ENCODE data around the gene GAA.
"Not testable (repeated sequence)": the region's sequence is repeated elsewhere in the genome, so short reads cannot be mapped to it uniquely, and the experiment has no call there.

DNA sequence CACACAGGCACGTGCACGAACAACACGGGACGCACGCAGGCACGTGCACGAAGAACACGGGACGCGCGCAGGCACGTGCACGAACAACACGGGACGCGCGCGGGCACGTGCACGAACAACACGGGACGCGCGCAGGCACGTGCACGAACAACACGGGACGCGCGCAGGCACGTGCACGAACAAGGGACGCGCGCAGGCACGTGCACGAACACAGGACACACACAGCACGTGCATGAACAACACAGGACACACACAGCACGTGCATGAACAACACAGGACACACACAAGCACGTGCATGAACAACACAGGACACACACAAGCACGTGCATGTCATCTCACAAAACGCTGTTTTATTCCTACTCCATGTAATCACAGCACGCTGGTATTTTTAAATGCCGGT, 11.2 kb upstream of the GAA start:
- TF ChIP-seq, protein P1, sequence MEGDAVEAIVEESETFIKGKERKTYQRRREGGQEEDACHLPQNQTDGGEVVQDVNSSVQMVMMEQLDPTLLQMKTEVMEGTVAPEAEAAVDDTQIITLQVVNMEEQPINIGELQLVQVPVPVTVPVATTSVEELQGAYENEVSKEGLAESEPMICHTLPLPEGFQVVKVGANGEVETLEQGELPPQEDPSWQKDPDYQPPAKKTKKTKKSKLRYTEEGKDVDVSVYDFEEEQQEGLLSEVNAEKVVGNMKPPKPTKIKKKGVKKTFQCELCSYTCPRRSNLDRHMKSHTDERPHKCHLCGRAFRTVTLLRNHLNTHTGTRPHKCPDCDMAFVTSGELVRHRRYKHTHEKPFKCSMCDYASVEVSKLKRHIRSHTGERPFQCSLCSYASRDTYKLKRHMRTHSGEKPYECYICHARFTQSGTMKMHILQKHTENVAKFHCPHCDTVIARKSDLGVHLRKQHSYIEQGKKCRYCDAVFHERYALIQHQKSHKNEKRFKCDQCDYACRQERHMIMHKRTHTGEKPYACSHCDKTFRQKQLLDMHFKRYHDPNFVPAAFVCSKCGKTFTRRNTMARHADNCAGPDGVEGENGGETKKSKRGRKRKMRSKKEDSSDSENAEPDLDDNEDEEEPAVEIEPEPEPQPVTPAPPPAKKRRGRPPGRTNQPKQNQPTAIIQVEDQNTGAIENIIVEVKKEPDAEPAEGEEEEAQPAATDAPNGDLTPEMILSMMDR (IDR thresholded peaks at IDR 0.05): not testable (repeated sequence)
- not testable (repeated sequence) for TF ChIP-seq POLR2A (IDR thresholded peaks at IDR 0.05)
